HCT116 (cell line): ENCODE data around the gene ZFR. TPM values are rescaled to one million over a fixed set of nuclear protein-coding genes. Genes with fewer than 3 reads are reported as not detected.
A peak's percentile ranks its signal among the peaks of the same experiment; 100 is the strongest.

Experiments used
- ATAC-seq: fragments of 200-7000 bp; cut with Tn5 transposase; 2 replicates; pipeline ENCODE4 v1.9.1; 2020; ENCODE audit warnings: mild to moderate bottlenecking, moderate library complexity
- BruUV-seq: library from RNA; stranded (reverse); fragments of 400-500 nt; replicated peaks from 2 replicates; lab custom pipeline; 2021; lab: Mats Ljungman, UMichigan
- CTCF ChIA-PET: fragments of 300-600 bp; sonication (Branson Sonifier 250); formaldehyde crosslinking; loops from one replicate; lab custom pipeline; 2021; ENCODE audit warnings: antibody characterized with exemption; lab: Charles Lee
- POLR2A ChIA-PET: fragments of 300-600, 350-600 bp; sonication (Branson Sonifier 250); formaldehyde crosslinking; loops from one replicate; lab custom pipeline; 2021; ENCODE audit warnings: antibody characterized with exemption; lab: Charles Lee
- RAD21 ChIA-PET, 2 experiments: fragments of 300-600 bp; sonication (Branson Sonifier 250); formaldehyde crosslinking; loops; one replicate each; lab custom pipeline; 2023; ENCODE audit warnings: low total read pairs in 2 of 2; ENCODE audit not compliant: uncharacterized antibody in 2 of 2, unreplicated experiment in 2 of 2, low non-redundant PET in 1 of 2; lab: Charles Lee
- DNase-seq: peaks from one replicate; pipeline ENCODE4 v3.0.0-alpha.2; 2010; ENCODE audit warnings: low read depth, low spot score
- H2AFZ ChIP-seq: fragments of 200-600 bp; shearing (Covaris generic), sonication (generic); 2 replicates; pipeline ENCODE4 v1.6.1; 2017; ENCODE audit warnings: low read depth, mixed run types, mixed read lengths, antibody characterized with exemption, low read length; ENCODE audit not compliant: poor library complexity, severe bottlenecking
- H3K27ac ChIP-seq: 2 replicates; pipeline ENCODE4 v1.5.1; 2012; ENCODE audit warnings: low read depth, low read length
- H3K27me3 ChIP-seq: fragments of 200-600 bp; sonication (generic); 2 replicates; pipeline ENCODE4 v1.6.1; 2016; ENCODE audit warnings: mixed run types, low read length, mixed read lengths; ENCODE audit not compliant: insufficient read depth
- H3K36me3 ChIP-seq, 2 experiments: fragments of 200-500 bp in 1 of 2; fragments of 200-600 bp in 1 of 2; sonication (Bioruptor generic) in 1 of 2; sonication (generic) in 1 of 2; 2 replicates each; pipeline versions ENCODE4 v1.5.1 to v1.6.1; 2014 to 2016; ENCODE audit warnings: low read length in 2 of 2, inconsistent platforms in 1 of 2, mixed read lengths in 1 of 2, mixed run types in 1 of 2; ENCODE audit not compliant: insufficient read depth in 2 of 2, control insufficient read depth in 1 of 2
- H3K4me1 ChIP-seq, 2 experiments: fragments of 200-600 bp in 1 of 2; sonication (generic) in 1 of 2; 2 replicates each; pipeline versions ENCODE4 v1.5.1 to v1.6.1; 2012 to 2017; ENCODE audit warnings: low read length in 2 of 2, inconsistent platforms in 1 of 2, mild to moderate bottlenecking in 1 of 2, mixed read lengths in 1 of 2, mixed run types in 1 of 2, moderate library complexity in 1 of 2; ENCODE audit not compliant: insufficient read depth in 2 of 2, control insufficient read depth in 1 of 2
- H3K4me2 ChIP-seq: fragments of 200-600 bp; sonication (generic); 2 replicates; pipeline ENCODE4 v1.6.1; 2017; ENCODE audit warnings: mixed run types, low read length, mixed read lengths
- H3K4me3 ChIP-seq, 2 experiments: fragments of 200-600 bp in 1 of 2; sonication (generic) in 1 of 2; replicated peaks in 1 of 2; 2 replicates each; pipeline ENCODE4 v1.5.1; 2011 to 2016; ENCODE audit warnings: low read length in 2 of 2, control low read depth in 1 of 2, low read depth in 1 of 2, mild to moderate bottlenecking in 1 of 2, mixed read lengths in 1 of 2, mixed run types in 1 of 2
- H3K79me2 ChIP-seq: fragments of 200-600 bp; sonication (generic); 2 replicates; pipeline ENCODE4 v1.6.1; 2017; ENCODE audit warnings: mild to moderate bottlenecking, mixed run types, low read length, moderate library complexity, mixed read lengths; ENCODE audit not compliant: insufficient read depth
- H3K9ac ChIP-seq: fragments of 200-600 bp; sonication (generic); 2 replicates; pipeline ENCODE4 v1.6.1; 2016; ENCODE audit warnings: low read length, mixed read lengths
- H3K9me2 ChIP-seq: fragments of 200-600 bp; sonication (generic), shearing (Covaris generic); 2 replicates; pipeline ENCODE4 v1.6.1; 2017; ENCODE audit warnings: mixed run types, mild to moderate bottlenecking, moderate library complexity; ENCODE audit not compliant: insufficient read depth
- H3K9me3 ChIP-seq, 2 experiments: fragments of 200-500 bp in 1 of 2; fragments of 200-600 bp in 1 of 2; sonication (Bioruptor generic) in 1 of 2; sonication (generic) in 1 of 2; 2 replicates each; pipeline ENCODE4 v1.6.1; 2014 to 2017; ENCODE audit warnings: low read length in 2 of 2, mixed read lengths in 2 of 2, inconsistent platforms in 1 of 2, low read depth in 1 of 2, mild to moderate bottlenecking in 1 of 2, mixed run types in 1 of 2, moderate library complexity in 1 of 2; ENCODE audit not compliant: control insufficient read depth in 1 of 2, insufficient read depth in 1 of 2
- H4K20me1 ChIP-seq: fragments of 200-600 bp; sonication (generic), shearing (Covaris generic); 2 replicates; pipeline ENCODE4 v1.6.1; 2017; ENCODE audit warnings: mixed run types, mild to moderate bottlenecking, moderate library complexity; ENCODE audit not compliant: insufficient read depth
- CTCF ChIP-seq, 3 experiments: fragments of 200-600 bp in 1 of 3; sonication (generic) in 1 of 3; IDR thresholded peaks in 2 of 3; conservative IDR thresholded peaks in 1 of 3; 2 replicates each; pipeline ENCODE4 v1.5.1; 2012 to 2017; ENCODE audit warnings: low read depth in 2 of 3, low read length in 2 of 3, antibody characterized with exemption in 1 of 3, borderline replicate concordance in 1 of 3, control low read depth in 1 of 3, mild to moderate bottlenecking in 1 of 3, mixed read lengths in 1 of 3, mixed run types in 1 of 3, moderate library complexity in 1 of 3; ENCODE audit not compliant: insufficient read depth in 1 of 3
- EZH2 ChIP-seq: fragments of 200-600 bp; sonication (generic); IDR thresholded peaks from 2 replicates; pipeline ENCODE4 v1.6.1; 2017; ENCODE audit warnings: antibody characterized with exemption, mixed run types
- EZH2phosphoT487 ChIP-seq: fragments of 200-600 bp; IDR thresholded peaks from 2 replicates; pipeline ENCODE4 v1.6.1; 2018; ENCODE audit warnings: antibody characterized with exemption, borderline replicate concordance
- FOSL1 ChIP-seq: IDR thresholded peaks from 2 replicates; pipeline ENCODE4 v1.6.1; 2012; ENCODE audit warnings: low read depth
- JUND ChIP-seq: IDR thresholded peaks from 2 replicates; pipeline ENCODE4 v1.6.1; 2012
- POLR2AphosphoS5 ChIP-seq: IDR thresholded peaks from 2 replicates; pipeline ENCODE4 v1.6.1; 2011; ENCODE audit warnings: mild to moderate bottlenecking, low read depth, low read length, moderate library complexity
- RAD21 ChIP-seq: IDR thresholded peaks from 2 replicates; pipeline ENCODE4 v1.6.1; 2012; ENCODE audit warnings: low read depth, mild to moderate bottlenecking
- REST ChIP-seq: IDR thresholded peaks from 2 replicates; pipeline ENCODE4 v1.6.1; 2012; ENCODE audit warnings: low read depth
- SP1 ChIP-seq: IDR thresholded peaks from 2 replicates; pipeline ENCODE4 v1.6.1; 2012; ENCODE audit warnings: low read depth
- SRF ChIP-seq: IDR thresholded peaks from 2 replicates; pipeline ENCODE4 v1.6.1; 2012; ENCODE audit warnings: low read depth
- TCF7L2 ChIP-seq: IDR thresholded peaks from 2 replicates; pipeline ENCODE4 v1.7.0; 2011; ENCODE audit warnings: borderline replicate concordance, inconsistent platforms; ENCODE audit not compliant: insufficient read depth, insufficient read length; ENCODE audit errors: extremely low read depth
- ZBTB33 ChIP-seq: IDR thresholded peaks from 2 replicates; pipeline ENCODE4 v1.6.1; 2011; ENCODE audit warnings: mild to moderate bottlenecking, low read length, moderate library complexity; ENCODE audit not compliant: insufficient replicate concordance; ENCODE audit errors: extremely low read depth
- intact Hi-C: fragments of 100-400 bp; cut with micrococcal nuclease; formaldehyde crosslinking; loops from 2 replicates; pipeline ENCODE4 v1.10.0; 2022
- total RNA-seq: library from RNA; stranded (reverse); gene quantifications from one replicate; pipeline ENCODE4 v1.2.1, GENCODE V29; 2021; ENCODE audit not compliant: unreplicated experiment

The ZFR gene
- total RNA-seq, 1 experiment from 2014 or later = 65.7 TPM

- TF ChIP-seq SRF (no peak), CTCF (IDR thresholded peaks at IDR 0.05 in 2 of 3, conservative IDR thresholded peaks at IDR 0.05 in 1 of 3; ENCODE audit: borderline replicate concordance in 1 of 3, insufficient read depth in 1 of 3, low read depth in 2 of 3, low read length in 2 of 3) (peak in 2 of 3 experiments; percentile 55 to 57; a peak in 4 of 6 replicates), RAD21 (0 out of 2 replicates have a peak, but pooled peaks have one; percentile 13)
These were observed 6.4 kb upstream of the ZFR start (continued) for GRCh38 chr5:32450952-32451351.

- H3K27me3 ChIP-seq = no peaks in the 10 kb centered on the region; the same call in 1 of the 2 replicates
- H3K36me3 ChIP-seq = no peaks in the 10 kb centered on the region
- POLR2A ChIA-PET = no interaction called here
- TF ChIP-seq TCF7L2 (no peak), SP1 (no peak), EZH2 (no peak), RAD21 (no peak), CTCF (IDR thresholded peaks at IDR 0.05 in 2 of 3, conservative IDR thresholded peaks at IDR 0.05 in 1 of 3; ENCODE audit: borderline replicate concordance in 1 of 3, insufficient read depth in 1 of 3, low read depth in 2 of 3, low read length in 2 of 3) (no peak), JUND (no peak), EZH2phosphoT487 (no peak), ZBTB33 (no peak), REST (no peak), POLR2AphosphoS5 (no peak), FOSL1 (no peak)
- no peak overlapping the region for H3K4me2 ChIP-seq
- no TSS peak for BruUV-seq
- no peaks in the 10 kb centered on the region for H4K20me1 ChIP-seq
- CTCF ChIA-PET = no interaction called here
- no peak overlapping the region for H3K9ac ChIP-seq
- no peaks in the 10 kb centered on the region for H3K79me2 ChIP-seq
- no peaks in the 10 kb centered on the region for H3K9me2 ChIP-seq
- intact Hi-C loops = no loop called here
- ATAC-seq = no peak
- RAD21 ChIA-PET = no interaction called here
- H3K9me3 ChIP-seq = no peaks in the 10 kb centered on the region
- no peak overlapping the region for H3K4me3 ChIP-seq
- no peak for DNase-seq
- H3K27ac ChIP-seq = no peak overlapping the region
- no peak overlapping the region for H2AFZ ChIP-seq
- peaks cover 4% of the 10 kb centered on the region in 2 experiments; a peak in 3 of 4 replicates for H3K4me1 ChIP-seq
These were observed 4.7 kb upstream of the ZFR start for GRCh38 chr5:32449262-32449661.
